Muscle of arm (tissue), 12 donors: ENCODE data around the gene SLF2. TPM values are rescaled to one million over a fixed set of nuclear protein-coding genes. Genes with fewer than 3 reads are reported as not detected.

Experiments used
- DNase-seq: peaks from one replicate; pipeline ENCODE4 v3.0.0-alpha.2; 2013
- polyA plus RNA-seq, 12 donors: library from polyadenylated mRNA; unstranded; fragments of 120-200 nt; gene quantifications; one replicate each; pipeline ENCODE4 v1.2.1, GENCODE V29; 2013; ENCODE audit not compliant: insufficient read length in 12 of 12

The SLF2 gene
- polyA plus RNA-seq, 12 donors: 58.1 to 130 (median 89.5) TPM; not detected in 1

DNA sequence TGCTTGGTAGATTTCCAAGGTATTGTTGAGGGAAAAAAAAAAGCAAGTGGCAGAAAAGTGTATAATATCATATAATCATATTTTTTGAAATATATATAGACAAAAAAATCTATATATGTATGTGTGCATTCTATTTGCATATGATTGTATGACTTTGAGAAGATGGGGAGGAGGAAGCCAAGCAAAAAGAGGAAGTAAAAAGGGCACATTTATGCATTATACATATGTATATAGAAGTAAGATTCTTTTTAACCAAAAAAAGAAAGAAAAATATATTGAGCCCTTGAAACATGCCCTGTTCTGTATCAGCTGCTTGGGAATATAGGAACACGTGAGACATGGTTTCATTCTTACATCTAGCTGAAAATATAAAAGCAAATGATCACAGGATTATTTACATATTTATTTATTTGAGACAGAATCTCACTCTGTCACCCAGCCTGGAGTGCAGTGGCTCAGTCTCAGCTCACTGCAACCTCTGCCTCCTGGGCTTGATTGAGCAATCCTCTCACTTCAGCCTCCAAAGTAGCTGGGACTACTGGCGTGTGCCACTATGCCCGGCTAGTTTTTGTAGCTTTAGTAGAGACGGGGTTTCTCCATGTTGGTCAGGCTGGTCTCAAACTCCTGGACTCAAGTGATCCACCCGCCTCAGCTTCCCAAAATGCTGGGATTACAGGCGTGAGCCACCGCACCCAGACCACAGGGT is 18.0 kb upstream of the SLF2 start:
- no peak for DNase-seq

DNA sequence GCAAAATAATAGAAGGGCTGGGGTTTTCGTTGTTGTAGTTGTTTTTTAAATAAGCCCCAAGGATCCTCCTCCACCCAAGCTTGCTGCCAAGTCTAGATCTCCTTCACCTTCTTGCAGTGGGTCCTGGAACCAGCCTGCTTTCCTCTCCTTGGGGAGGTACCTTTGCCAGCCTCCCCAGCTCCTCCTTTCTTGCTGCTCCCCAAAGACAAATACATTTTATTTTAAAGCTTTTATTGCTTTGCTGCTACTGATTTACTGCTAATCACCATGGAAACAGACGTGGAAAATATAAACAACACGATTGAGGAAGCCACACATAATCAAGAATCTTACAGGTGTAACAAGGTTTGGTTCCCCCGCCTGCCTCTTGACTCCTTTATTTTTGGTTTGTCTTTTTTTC is 17.4 kb upstream of the SLF2 start:
- no peak for DNase-seq

DNA sequence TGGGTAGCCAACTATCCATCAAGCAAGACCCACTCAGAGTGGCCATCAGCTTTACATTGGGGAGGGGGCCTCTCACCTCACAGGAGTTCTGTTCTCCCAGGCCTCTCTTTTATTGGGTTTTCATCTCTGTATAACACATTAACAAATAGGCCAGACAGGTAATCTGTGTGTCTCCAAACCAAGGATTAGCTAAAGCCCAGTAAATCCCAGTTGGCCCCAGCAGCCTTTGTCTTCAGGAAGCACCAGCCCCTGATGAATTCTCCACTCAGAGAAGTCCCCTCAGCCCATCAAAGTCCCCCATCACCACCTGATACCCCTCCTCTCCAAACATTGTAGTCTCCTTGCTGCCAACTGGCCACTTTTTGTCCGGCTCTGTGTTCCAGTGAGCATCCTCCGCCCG is 16.9 kb upstream of the SLF2 start:
- DNase-seq: no peak

DNA sequence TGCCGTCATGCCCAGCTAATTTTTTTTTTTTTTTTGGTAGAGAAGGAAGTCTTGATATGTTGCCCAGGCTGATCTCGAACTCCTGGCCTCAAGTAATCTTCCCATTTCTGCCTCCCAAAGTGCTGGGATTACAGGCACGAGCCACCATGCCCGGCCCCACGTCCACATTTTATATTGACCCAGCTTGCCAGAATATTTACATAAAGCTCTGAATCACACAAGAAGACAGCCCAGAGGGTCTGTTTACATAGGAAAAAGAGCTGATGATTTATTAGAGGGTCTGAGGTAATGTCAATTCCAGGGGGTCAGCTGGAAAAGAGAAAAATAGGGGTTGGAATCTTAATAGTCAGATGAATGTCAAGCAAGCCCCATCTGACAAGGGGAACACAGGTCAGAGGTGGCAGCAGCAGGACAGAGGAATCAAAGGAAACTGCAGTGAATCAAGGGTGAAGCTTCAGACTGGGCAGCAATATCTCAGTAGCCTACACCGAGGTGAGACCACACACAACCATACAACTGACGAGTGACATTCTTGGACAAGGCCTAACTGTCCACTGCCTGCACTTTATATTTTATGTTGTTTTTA is 15.8 kb upstream of the SLF2 start:
- DNase-seq: no peak

DNA sequence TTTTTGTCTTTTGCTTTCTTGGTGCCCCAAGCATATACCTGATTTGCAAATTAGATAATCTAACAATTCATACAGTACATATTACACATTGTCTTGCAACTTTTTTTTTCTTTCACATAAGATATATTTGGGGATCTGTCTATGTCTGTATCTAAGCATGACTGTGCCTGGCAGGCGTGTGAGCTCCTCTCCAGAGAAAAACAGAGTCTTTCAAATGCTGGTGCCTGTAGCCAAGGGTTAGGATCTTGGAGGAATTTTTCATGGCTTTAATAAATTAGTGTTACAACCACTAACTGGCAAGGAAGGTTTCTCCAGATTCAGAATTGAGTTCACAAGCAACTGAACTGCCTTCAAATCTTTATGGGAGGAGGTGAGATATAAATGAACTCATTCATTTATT is 14.8 kb upstream of the SLF2 start:
- no peak for DNase-seq

DNA sequence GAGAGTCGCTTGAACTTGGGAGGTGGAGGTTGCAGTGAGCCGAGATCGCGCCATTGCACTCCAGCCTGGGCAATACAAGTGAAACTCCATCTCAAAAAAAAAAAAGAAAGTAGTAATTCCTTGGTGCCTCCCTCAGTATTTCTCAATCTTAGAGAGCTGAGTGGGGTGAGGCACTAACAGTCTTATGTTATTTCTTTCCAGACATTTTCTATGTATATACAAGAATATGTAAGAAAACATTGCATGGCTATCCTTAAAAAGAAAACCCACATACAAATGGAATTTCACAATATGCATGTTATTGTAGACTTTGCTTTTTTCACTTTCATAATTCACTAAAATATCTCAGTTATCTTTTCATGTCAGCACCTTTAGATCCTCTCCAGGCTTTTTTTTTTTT is 13.6 kb upstream of the SLF2 start:
- DNase-seq: no peak

DNA sequence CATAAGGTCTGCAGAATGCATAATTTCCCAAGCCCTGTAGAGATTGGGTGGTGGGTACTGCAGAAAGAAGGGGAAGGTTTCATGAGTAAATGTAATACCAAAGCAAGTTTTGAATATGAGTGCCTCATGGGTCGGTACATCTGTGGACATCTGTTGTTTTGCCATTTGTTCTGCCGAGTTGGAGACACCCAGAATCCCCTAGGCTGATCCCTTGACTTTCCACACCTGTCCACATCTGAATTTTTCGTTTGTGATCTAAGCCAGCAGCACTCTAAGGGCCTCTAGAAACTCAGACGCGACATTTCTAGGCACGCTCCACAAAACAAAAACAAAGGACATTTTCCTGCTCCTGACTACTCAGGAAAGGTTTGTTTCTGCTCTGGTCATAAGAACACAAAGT is 11.7 kb upstream of the SLF2 start:
- no peak for DNase-seq

DNA sequence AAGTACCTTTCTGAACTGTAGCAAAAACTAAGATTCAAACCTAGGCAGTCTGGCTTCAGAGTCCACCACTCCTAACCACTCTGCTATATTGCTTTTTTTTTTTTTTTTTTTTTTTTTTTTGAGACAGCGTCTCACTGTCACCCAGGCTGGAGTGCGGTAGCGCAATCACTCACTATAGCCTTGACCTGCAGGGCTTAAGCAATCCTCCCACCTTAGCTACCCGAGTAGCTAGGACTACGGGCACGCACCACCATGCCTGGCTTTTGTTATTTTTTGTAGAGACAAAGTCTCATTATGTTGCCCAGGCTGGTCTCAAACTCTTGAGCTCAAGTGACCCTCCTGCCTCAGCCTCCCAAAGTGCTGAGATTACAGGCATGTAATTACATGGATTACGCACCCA is 10.1 kb upstream of the SLF2 start:
- DNase-seq: no peak

DNA sequence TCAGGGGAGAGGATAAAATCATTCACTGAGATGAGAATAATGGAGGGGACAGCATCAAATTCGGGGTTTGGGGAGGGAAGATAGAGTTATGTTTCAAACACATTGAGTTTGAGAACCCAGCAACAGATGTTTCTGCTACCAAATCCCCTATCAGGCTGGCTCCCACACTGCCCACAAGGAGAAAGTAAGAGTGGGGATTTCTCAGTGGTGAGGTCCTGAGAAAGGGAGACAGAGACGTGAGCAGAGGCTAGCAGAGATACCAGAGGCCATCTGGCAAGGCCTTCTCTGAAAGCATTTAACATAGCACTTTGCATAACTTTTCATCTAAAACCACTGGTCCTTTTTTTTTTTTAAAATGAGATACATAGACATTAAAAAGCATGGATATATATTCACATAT is 7.8 kb upstream of the SLF2 start:
- DNase-seq: no peak

DNA sequence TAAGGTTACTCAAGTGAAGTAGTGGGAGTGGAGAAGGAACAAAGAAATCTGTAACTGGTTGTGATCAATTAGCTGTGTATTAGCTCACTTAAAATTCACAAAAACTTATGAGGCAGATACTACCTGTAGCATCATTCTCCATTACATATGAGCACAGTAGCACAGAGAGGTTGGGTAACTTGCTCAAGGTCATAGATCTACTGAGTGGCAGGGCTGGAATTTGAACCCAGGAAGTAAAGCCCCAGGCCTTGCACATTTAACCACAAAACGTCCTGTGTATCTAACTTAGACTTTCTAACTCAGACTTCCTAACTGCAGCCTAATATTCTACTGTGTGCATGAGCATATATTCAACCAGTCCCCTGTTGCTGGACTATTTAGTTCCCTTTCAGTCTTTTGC is 5.6 kb upstream of the SLF2 start:
- DNase-seq: no peak

DNA sequence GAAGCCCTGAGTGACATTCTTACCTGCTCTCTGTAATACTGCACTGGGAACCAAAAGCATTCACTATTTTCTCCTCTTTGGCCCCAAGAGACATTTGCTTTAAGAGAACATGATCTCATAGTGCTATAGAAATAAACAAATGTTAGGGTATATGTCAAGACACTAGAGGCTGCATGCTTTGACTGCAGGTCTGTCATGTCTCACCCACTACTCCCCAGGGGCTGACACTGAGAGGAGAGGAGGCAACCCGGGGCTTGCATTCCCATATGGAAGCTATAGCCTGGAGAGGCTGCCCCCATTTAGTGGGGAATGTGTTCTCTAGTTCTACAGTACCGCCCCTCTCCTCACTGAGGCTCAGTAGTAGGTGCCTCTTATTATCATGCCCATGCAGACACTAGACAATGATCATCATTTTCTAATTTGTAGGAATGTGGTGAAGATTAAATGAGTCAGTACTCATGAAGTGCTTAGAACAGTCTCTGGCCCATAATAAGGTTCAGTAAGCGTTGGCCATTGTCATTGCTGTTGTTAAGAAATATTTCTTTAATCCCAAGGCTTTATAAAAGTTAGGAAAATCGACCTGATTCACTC is 4.9 kb upstream of the SLF2 start:
- no peak for DNase-seq

DNA sequence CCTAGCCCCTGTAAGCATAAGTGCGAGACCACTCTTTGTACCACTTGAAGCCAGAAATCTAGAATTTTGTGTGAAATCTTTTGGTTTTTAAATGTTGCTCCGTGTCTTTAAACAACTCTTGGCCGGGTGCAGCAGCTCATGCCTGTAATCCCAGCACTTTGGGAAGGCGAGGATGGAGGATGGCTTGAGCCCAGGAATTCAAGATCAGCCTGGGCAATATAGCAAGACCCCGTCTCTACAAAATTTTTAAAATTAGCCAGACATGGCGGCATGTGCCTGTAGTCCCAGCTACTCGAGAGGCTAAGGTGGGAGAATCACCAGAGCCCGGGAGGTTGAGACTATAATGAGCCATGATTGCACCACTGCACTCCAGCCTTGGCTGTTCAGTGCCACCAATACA is 4.4 kb upstream of the SLF2 start:
- no peak for DNase-seq

DNA sequence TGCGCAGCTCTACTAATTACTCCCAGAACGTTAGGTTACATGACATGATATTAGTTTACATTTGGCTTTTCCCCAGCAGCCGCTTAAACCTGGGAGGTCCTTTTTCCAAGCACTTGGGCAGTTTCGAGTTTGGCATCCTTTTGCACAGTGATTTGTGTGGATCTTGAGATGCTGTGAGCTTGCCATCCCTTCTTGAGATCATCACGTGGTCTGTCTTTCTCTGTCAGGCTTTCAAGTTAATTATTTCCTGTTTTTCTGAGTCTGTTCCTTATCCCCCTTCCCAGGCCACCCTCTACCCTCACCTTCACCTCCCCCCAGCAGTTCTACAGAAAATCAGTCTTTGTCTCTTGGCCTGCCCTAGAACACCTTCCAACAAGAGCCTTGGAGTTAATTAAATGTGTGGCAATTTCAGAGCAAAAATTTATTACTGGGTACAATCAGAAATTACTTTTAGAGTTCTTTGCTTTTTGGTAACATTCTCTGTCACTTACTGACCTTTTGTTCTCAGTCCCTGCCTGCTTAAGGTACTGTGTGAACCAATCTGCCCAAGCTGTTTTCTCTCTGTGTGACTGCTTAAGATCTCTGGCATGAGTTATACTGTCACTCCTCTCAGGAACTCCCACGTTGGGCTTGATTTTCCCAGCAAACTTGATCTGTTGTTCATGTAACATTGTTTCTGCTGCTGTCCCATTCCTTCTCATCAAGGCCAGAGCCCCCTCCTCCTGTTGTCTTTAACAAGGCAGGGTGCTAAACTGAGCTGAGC is 3.1 kb upstream of the SLF2 start:
- DNase-seq: no peak

DNA sequence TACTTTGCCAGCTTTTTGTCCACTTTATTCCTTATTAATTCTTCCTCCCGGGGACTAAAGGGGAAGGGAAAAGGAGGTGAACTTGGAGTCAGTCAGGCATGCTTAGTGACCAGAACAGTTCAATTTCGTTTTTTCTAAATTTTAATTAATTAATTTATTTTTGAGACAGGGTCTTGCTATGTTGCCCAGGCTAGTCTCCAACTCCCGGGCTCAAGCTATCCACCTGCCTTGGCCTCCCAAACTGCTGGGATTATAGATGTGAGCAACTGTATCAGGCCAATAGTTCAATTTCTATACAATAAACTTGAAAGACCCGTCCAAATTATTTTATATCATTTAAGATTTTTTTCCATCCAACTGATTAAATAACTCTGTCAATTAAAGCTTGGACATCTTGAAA is 1.3 kb upstream of the SLF2 start:
- no peak for DNase-seq

DNA sequence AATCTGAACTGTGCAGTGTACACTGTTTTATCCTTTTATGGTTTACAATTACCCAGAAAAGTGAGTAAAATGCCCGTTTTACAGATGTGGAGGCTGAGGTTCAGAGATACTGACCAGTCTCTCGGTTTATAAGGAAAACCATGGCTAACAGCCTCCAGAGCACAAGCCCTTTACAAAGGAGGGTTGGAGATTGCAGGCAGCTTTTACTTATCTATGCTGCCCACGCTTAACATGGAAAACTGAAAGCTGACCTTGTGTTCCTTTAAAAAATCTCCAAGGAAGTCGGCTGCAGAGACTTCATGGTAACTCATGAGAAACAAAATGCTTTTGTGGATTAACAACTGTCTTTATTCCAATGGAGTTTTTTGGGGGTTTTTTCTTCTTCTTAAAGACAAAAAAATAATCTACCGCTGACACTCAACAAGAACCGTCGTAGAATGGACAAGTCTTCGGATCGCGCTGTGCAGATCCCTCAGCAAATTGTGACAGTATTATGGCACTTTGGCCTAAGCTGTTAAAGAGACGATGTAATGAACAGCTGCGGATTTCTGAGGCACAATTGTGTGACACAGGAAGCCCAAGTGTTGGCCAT is 654 bp upstream of the SLF2 start:
- no peak for DNase-seq

DNA sequence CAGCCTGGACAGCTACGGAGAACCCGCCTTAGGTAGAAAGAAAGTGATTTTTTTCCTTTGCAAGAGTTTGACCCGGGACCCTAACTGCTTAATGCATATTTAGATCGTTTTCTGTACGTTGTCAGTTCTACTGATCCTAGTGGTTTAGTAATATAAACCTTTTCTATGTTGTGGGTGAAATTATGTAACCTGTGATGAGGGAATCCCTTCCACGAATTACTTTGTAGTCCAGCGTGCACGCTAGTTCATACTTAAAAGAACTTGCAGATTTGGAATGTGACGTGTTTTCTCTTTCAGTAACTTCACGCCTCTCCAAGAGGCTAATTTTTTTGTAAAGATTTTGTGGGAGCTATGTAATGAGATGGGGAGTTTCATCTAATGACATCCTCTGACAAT is 705 bp downstream of the SLF2 start:
- no peak for DNase-seq

DNA sequence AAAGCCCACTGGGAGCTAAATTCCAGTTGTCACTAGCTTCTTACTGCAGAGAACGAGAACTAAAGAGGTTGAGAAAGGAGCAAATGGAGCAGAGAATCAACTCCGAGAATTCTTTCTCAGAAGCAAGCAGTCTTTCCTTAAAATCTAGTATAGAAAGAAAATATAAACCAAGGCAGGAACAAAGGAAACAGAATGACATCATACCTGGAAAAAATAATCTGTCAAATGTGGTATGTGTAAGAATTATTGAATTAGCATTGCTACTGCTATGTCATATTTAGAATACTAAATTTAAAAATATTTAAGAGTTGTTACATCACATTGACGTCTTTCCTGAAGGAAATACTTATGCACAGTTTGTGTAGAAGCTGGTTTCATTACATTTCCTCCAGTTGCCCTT is 4.3 kb downstream of the SLF2 start:
- DNase-seq: no peak

DNA sequence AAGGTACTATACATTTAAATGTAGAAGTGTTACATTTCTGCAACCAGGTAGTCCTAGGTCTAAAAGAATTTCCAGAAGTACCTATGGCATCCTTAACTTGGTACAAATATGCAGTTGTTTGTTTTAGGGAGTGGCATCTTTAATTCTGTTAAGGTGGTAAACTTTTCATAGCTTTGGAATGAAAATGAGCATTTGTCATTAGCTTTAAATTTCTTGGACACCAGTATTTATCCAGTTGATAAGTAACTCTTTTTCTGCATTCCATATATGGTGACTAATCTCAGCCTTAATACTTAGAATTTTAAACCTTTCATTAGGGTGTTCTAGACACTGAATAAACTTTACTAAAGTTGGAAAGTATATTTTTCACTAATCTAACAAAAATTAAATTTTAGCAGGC is 10.8 kb downstream of the SLF2 start:
- no peak for DNase-seq

DNA sequence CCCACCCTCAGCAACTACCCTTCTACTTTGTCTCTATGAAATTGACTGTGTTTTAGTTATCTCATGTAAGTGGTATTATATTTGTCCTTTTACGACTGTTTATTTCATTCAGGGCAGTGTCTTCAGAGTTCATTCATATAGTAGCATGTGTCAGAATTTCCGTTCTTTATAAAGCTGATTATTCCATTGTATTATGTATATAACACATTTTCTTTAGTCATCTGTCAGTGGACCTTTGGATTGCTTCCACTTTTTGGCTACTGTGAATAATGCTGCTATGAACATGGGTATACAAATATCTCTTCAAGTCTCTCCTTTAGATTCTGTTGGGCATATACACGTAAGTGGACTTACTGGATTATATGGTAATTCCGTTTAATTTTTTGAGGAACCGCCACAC is 14.5 kb downstream of the SLF2 start:
- no peak for DNase-seq

DNA sequence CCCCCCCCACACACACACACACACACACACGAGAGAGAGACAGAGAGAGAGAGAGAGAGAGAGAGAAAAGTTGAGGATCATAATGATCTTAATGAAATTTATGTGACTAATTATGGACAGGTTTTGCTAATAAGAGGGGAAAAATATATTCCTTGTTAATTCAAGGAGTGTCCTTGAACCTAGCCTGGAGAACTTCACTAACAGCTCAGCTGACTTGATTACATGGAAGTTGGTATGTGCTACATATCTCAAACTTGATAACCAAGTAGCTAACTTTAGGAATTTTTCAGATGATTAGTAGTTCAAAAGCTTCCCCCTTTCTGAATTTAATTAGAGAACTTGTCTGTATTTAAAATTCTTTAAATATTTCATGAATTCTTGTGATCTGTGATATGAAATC is 15.3 kb downstream of the SLF2 start:
- no peak for DNase-seq

DNA sequence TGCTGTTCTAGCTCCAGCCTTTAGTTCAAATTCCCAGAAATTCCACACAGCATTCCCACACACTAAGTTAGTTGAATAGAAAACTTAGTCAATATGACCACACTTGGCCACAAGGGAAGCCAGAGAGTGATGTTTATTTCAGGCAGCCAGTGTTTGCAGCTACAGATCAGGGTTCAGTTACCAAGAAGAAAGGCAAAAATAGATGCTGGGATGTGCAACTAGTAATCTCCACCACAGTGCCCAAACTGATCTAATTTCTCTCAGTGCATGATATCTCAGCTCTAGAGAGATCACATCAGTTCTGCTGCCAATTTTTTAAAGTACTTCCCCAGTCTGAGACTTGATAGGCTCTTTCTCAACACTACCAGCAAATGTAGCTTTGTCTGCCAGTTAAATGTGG is 17.6 kb downstream of the SLF2 start:
- no peak for DNase-seq

DNA sequence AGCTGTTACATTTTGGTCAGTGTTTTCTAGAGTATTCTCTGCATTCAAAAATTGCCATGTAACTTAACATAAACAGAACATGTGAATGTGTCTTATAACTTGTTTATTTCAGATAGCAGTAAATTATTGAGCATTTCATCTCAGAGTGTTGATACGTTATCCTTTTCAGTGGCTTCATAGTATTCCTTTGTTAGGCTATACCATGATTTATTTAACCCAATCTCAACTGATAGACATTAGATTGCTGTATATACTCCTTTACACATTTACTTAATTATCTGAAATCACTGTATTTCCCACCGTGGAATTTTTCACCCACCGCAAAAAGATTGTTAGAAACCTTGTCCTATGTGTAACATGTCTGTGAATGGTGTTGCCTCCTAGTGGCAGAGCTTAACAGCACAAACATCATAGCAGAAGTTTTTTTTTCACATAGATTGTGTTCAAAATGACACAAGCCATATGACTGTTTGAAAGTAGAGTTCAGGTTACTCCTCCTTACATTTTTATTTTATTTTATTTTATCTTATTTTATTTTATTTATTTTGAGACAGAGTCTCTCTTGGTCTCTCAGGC is 21.4 kb downstream of the SLF2 start:
- no peak for DNase-seq
